ENCODE results near the gene HOXB3.

Gene HOXB3

GRCh38 chr17:48597778-48598631 lies 8.0 kb upstream of the HOXB3 start:
- DNase-seq = peak in 2 of 3 experiments; percentile 82

GRCh38 chr17:48597528-48597777 lies 7.4 kb upstream of the HOXB3 start:
- DNase-seq = no peak

- peak; percentile 64 to 89 (median 67) for DNase-seq
Observed at GRCh38 chr17:48596735-48597527, 6.9 kb upstream of the HOXB3 start.

- peak in 2 of 3 experiments; percentile 59 to 67 for DNase-seq
Observed at GRCh38 chr17:48596000-48596734, 6.1 kb upstream of the HOXB3 start.

GRCh38 chr17:48595278-48595999 lies 5.4 kb upstream of the HOXB3 start:
- DNase-seq = no peak

GRCh38 chr17:48594538-48595277 lies 4.7 kb upstream of the HOXB3 start:
- no peak for DNase-seq

- DNase-seq = peak; percentile 91 to 98 (median 97)
Observed at GRCh38 chr17:48593840-48594537, 3.9 kb upstream of the HOXB3 start.

- peak in 2 of 3 experiments; percentile 84 to 90 for DNase-seq
Observed at GRCh38 chr17:48593126-48593829, 3.2 kb upstream of the HOXB3 start, which contains the start of gene HOXB5. Gene HOXB5, minus strand, starts transcription at chr17:48593779. Its CDS starts 97 bp downstream, at chr17:48593682.

GRCh38 chr17:48592577-48592976 lies 2.5 kb upstream of the HOXB3 start:
- DNase-seq = peak in 2 of 3 experiments; percentile 60 to 68

- peak in 2 of 3 experiments; percentile 60 to 66 for DNase-seq
Observed at GRCh38 chr17:48592057-48592514, 2.0 kb upstream of the HOXB3 start.

- DNase-seq = no peak
Observed at GRCh38 chr17:48591255-48592056, 1.4 kb upstream of the HOXB3 start.

GRCh38 chr17:48590607-48591161 lies 643 bp upstream of the HOXB3 start:
- no peak for DNase-seq

GRCh38 chr17:48589060-48589830 lies 796 bp downstream of the HOXB3 start:
- DNase-seq = no peak

- no peak for DNase-seq
Observed at GRCh38 chr17:48588528-48588927, 1.5 kb downstream of the HOXB3 start.

- no peak for DNase-seq
Observed at GRCh38 chr17:48588074-48588415, 2.0 kb downstream of the HOXB3 start.

GRCh38 chr17:48587276-48588073 lies 2.6 kb downstream of the HOXB3 start:
- peak; percentile 80 to 96 (median 82) for DNase-seq

Measured in NCI-H1417 (cell line).